T follicular helper cell (primary cell): Measurements from ENCODE around the gene RSAD2.
"Not testable (repeated sequence)": the region's sequence is repeated elsewhere in the genome, so short reads cannot be mapped to it uniquely, and the experiment has no call there.

Experiments used
- DNase-seq: peaks from one replicate; pipeline ENCODE4 v3.0.0-alpha.2; 2020; ENCODE audit warnings: low read depth
- total RNA-seq, 2 experiments: gene quantifications; one replicate each; lab custom pipeline; 2026; lab: John Stamatoyannopoulos, UW

Gene RSAD2, protein sequence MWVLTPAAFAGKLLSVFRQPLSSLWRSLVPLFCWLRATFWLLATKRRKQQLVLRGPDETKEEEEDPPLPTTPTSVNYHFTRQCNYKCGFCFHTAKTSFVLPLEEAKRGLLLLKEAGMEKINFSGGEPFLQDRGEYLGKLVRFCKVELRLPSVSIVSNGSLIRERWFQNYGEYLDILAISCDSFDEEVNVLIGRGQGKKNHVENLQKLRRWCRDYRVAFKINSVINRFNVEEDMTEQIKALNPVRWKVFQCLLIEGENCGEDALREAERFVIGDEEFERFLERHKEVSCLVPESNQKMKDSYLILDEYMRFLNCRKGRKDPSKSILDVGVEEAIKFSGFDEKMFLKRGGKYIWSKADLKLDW
- total RNA-seq = 23.6 to 92.3 reads per million in 2 experiments

DNA sequence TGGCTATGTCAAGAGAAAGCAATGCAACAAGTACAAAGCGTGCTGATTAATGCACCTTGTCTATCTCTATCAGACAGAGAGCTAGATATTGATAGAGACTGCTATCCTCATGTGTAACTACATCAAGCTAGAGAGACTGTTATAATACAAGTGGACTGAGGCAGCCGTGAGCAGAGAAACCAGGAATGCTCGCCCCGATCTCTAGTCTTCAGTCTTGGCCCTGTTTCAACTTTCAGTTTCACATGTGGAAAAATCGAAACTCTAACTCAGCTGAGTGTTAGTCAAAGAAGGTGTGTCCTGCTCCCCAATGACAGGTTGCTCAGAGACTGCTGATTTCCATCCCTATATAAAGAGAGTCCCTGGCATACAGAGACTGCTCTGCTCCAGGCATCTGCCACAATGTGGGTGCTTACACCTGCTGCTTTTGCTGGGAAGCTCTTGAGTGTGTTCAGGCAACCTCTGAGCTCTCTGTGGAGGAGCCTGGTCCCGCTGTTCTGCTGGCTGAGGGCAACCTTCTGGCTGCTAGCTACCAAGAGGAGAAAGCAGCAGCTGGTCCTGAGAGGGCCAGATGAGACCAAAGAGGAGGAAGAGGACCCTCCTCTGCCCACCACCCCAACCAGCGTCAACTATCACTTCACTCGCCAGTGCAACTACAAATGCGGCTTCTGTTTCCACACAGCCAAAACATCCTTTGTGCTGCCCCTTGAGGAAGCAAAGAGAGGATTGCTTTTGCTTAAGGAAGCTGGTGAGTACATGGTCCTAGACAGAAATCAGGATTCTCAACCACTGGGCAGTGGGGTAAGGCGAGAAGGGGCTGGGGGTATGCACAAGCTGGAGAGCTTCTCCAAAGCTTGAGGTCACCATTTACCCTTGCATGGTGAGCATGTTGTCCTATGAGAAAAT lies at the start of gene RSAD2:
Gene RSAD2, plus strand, starts transcription at position 376 of the 903 bp plus-strand sequence. Its CDS starts 24 bp downstream, at position 400.
- DNase-seq = no peak

DNA sequence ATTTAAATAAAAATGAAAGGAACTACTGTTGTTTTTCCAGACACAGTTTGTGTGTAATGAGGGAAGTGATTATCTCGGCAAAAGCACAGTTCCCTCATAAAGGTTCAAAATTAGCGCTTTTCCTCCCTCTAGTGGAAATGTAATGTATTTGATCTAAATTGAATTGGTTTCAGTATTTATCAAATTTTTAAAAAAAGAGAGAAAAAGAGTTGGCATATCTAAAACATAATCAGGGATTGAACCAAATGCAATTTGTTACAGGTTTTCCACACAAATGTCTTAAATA lies 49.3 kb upstream of the RSAD2 start:
- no peak for DNase-seq

DNA sequence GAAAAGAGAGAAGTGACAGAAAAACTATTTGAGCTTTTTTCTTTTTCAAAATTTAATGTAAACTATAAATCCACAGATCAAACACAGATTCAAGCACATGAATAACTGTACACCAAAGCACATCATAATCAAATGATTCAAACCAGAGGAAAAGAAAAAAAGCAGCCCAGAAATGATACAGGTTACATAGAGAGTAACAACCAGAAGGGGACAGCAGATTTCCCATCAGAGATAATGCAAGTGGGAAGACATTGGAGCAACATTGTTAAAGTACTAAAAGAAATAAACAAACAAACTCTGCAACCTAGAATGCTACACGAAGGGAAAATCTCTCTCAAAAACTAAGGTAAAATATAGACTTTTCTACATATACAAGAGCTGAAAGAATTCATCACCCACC lies 46.3 kb upstream of the RSAD2 start:
- DNase-seq = no peak

DNA sequence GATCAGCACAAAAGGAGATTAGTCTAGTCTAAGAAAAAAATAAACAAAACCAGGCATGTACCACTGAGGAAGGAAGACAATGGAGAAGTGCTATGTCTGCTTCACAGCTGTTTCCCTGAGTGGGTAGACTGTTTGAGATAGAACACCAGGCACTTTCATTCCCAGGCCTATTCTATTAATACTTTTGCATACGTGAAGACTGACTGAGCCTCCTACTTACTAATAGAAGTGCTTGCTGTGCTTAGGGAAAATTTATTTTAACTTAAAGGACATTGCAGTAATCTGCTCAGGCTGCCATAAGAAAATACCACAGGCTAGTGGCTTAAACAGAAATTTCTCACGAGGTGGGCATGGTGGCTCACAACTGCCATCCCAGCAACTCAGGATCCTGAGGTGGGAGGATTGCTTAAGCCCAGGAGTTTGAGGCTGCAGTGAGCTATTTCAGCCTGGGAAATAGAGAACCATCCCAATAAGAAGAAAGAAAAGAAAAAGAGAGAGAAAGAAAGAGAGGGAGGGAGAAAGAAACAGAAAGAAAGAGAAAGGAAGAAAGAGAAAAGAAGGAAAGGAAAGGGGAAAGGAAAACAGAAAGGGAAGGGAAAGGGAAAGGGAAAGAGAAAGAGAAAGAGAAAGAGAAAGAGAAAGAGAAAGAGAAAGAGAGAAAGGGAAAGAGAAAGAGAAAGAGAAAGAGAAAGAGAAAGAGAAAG lies 44.8 kb upstream of the RSAD2 start:
- DNase-seq = no peak

DNA sequence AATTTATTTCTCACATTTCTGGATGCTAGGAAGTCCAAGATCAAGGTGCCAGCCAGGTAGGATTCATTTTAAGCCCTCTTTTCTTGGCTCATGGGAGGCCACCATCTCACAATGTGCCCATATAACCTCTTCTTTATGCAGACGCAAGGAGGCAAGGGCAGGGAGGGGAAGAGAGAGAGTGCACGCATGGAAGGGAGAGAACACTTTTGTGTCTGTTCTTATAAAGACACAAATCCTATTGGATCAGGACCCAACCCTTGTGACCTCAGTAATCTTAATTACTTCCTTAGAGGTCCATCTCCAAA lies 44.3 kb upstream of the RSAD2 start:
- DNase-seq = no peak

DNA sequence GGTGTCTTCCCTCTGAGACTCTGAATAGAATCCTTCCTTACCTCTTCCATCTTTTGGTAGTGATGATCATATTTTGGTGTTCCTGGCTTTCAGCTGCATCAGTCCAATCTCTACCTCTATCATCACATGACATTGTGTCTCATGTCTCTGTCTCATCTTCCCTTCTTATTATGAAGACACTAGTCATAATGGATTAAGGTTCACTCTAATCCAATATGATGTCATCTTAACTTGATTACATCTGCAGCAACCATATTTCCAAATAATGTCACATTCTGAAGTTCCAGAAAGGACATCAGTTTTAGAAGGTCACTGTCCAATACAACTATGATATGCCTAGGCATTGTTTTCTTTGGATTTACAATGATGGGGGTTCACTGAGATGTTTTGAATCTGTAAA lies 43.4 kb upstream of the RSAD2 start:
- DNase-seq = no peak

DNA sequence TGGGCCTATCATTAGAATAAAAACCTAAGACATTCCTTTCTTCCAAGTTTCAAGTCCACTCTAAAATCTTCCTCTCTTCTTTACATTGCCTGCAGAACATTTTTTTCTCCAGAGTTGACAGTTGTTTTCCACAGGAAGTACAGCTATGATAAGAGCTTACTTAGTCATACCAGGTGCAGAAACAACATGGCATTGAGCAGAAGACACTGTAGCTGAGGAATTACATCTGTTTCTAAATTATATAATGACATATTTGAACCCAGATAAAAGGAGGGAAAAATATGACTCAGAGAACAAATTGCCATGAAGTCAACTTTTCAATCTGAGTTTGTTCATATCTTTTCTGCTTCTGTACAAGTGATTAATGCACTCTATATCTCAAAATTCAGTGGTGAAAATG lies 42.1 kb upstream of the RSAD2 start:
- DNase-seq = no peak

DNA sequence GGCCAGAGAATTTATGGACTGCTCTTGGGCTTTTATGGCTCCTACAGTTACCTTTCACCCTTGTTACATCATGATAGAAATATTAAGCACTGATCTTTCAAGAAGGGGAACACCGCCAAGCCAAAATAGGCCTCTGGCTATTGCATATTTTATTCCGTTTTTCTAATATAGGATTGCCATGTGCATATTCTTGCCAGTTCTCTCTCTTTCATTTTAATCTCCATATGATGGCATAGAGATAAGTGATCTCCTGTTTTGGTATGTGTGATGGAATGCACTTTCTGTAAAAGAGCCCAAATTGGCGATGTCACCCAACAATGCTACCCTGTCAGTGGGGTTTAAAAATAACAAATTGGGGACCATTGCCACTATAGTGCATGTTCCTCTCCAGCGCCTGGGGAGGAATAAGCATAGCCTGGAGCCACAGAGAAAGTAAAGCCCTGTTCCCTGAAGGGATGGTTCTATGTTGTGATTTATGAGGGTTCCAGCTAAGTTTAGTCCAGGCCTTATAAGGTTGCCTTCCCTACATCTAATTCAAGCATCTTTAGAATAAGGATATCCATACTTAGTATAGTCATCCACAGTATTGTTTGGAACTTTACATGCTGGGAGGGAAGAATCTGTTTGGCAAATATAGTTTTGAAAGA lies 38.8 kb upstream of the RSAD2 start:
- DNase-seq = no peak

DNA sequence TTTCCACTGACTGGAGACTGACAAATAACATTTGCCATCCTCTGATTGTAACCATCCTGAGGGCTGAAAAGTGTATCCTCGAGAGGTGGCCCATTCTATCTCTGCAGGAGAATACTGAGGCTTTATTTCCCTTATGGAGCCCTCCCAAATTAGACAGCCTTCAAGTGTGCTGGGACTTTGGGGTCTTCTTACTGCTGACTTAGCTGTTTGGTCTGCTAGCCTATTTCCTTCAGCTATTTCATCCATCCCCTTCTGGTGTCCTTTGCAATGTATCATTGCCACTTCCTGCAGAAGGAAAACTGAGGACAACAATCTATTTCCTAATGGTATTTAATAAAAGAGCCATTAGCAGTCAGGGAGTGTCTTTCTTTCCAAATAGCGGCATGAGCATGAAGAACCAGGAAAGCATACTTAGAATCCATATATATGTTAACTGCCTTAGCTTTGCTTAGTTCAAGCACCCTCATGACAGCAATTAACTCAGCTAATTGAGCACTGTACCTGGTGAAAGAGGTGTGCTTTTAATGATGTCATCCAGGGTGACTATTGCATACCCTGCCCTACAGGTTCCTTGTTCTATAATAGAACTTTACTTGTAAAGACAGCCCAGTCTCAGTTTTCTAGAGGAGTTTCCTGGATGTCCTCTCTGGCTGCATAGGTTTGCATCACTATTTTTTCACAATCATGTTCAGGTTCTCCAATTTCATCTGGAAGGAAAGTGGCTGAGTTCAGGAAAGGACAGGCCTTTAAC lies 35.9 kb upstream of the RSAD2 start:
- no peak for DNase-seq

DNA sequence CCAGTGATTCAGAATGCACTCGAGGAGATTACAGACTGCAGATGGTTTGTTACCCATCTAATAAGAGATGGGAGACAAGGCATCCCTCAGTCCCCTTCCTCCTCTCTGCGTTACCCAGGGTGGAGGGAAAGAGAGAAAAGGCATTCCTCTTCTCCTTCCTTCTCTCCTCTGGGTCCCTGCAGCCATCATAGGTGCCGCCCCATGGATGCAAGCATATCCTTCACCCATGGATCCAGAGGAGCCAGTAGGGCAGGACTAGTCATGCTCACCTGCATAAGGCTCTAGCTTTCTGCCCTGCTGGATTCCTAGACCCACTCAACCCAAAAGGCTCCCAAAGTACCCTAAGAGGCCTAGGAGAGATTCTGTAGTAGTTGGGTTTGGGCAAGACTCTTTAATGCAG lies 32.3 kb upstream of the RSAD2 start:
- DNase-seq = no peak

DNA sequence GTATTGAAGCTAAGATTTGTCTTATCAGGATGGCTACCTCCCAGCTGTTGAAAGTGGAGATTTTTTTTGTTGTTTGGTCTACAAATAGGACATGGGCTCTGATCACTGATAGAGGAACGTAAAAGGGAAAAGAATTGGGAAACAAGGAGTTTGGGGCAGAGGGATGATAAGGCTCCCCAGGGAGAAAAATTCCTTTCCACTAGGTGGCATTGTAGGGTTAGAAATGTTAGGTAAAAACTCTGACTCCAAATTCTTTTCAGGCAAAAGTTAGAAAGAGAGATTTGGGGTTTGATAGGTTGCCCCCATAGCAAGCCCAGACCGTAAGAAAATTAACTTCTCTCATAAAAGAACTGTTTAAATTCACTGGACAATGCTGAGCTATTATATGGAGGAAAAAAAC lies 31.7 kb upstream of the RSAD2 start:
- DNase-seq = no peak

DNA sequence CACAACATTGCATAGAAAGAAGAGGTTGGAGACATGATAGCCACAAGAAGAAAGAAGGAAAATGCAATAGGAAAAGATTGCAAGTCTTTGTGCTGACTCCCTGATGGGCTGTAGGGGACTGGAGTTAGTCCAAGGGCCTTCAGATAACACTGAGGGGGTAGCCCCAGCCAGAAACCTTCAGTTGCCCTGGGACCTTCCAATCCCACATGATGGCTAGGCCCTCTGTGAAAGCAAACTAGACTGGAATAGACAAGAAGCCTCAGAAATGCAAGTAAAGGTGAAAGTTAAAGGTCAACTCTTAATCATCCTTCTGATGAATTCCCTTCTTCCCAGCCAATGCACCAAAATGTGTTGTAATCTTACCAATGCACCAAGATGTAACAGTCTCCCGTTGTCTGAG lies 31.0 kb upstream of the RSAD2 start:
- DNase-seq = no peak

DNA sequence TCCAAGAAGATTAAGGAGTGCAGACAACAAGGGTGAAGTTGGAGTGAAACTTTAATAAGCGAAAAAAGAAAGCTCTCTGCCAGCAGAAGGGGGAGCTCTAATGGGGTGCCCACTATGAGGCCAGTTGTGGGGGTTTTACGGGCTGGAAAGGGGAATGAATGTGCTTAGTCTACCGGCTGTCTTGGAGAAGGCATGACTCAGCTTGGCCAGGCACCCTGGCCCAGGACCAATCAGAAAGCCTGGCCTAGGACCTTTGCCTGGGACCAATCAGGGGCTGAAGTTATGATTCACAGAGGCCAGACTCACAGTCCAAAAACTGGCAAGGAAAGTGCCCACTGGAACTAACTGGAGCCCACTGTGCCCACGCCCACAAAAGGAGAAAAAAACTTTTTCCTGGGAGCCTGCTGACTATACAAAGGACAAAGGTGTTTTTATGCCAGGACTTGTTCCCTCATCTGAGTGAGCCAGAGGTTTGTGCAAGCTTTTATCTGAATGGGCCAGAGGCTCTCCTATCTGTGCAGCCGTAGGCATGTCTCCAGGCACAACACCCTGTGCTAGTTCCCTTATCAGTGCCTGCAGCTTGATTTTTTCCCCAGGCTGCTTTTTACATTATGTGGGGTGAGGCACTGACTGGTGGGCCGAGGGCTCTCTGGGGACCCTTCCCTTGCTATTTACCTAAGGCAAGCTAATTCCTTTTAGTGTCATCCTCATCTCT lies 30.5 kb upstream of the RSAD2 start:
- no peak for DNase-seq

DNA sequence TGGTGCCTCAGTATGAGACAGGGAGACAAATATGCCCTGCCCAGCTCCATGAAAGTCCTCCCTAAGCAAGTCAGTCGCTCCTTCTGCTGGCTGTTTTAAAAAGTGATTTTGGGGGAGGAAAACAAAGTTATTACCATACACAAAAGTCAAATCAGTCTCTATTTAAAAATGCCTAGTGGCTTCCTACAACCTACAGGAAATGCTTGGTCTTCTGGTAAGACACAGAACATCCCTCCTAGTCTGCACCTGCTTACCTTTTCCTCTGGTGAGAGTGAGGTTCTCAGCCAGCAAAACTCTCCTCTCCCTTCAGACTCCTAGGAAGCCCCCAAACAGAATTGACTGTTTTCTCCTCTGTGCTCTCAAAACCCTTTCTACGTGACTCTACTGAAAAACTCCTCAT lies 25.4 kb upstream of the RSAD2 start:
- DNase-seq = no peak

DNA sequence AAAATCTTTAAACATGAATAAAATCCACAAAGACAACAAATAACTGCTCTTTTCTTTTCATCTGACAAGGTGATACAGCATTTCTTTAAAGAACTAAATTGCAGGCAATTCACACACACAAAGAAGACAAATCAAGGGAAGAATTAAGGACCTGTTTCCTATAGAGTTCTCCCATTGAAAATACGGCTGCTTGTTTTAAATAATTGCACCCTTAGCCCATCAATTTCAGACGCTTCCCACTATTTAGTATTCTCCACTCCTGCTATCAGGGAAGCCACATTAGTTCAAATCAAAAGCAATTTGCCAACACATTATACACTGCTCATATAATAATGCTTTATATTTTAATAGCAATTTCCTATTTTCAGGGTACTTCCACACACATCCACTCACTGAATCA lies 23.2 kb upstream of the RSAD2 start:
- DNase-seq = no peak

DNA sequence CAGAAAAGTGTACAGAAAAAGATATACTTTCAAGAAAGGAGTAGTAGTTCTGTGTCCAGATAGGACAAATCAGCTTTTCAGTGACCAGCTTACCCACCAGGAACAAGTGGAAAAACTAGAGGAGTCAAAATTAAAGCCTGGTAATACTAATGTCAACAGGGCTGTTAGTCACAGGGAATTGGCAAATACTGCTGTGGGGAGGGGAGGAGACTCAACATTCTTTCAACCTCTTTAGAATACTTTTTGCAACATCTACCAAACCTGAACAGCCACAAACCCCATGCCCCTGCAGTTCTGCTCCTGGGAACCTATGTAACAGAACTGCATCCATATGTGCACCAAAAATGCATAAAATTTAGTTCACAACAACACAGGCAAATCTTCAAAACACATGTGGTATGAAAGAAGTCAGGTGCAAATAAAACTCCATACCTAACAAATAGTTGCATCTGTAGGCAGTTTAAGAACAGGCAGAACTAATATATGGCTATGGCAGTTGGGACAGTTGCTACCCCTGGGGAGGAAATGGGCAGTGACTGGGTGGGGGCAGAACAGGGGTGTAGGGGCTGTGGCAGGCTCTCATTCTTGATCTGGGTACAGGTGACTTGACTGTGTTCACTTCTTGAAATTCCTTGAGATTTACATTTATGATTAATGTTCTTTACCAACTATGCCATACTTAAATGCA lies 21.6 kb upstream of the RSAD2 start:
- no peak for DNase-seq

DNA sequence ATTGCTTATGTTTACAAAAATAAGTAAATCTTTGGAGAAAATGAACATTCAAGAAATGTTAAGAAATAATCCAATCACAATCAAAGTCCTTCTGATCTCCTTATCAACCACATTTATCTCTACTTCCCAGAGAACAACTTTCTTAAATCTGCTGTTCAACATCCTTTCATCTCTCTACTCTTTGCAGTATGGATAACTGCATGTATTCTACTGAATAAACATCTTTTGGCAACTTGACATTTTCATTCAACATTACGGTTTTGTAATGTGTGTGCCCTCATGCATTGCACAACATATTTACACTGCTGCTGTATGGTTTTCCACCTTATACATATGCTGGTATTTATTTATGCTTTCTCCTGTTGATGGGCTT lies 21.0 kb upstream of the RSAD2 start:
- DNase-seq = no peak

DNA sequence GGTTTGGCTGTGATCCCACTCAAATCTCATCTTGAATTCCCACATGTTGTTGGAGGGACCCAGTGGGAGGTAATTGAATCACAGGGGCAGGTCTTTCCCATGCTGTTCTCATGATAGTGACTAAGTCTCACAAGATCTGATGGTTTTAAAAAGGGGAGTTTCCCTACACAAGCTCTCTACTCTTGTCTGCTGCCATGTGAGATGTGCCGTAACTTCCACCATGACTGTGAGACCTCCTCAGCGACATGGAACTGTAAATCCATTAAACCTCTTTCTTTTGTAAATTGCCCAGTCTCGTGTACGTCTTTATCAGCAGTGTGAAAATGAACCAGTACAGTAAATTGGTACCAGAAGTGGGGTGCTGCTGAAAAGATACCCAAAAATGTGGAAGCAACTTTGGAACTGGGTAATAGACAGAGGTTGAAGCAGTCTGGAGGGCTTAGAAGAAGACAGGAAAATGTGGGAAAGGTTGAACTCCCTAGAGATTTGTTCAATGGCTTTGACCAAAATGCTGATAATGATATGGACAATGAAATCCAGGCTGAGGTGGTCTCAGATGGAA lies 19.0 kb upstream of the RSAD2 start:
- DNase-seq = not testable (repeated sequence)

DNA sequence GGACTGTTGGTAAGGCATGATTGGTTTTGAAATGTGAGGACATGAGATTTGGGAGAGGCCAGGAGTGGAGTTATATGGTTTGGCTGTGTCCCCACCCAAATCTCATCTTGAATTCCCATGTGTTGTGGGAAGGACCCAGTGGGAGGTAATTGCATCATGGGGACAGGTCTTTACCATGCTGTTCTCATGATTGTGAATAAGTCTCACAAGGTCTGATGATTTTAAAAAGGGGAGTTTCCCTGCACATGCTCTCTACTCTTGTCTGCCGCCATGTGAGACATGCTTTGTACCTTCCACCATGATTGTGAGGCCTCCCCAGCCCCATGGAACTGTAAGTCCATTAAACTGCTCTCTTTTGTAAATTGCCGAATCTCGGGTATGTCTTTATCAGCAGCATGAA lies 17.3 kb upstream of the RSAD2 start:
- DNase-seq = no peak

DNA sequence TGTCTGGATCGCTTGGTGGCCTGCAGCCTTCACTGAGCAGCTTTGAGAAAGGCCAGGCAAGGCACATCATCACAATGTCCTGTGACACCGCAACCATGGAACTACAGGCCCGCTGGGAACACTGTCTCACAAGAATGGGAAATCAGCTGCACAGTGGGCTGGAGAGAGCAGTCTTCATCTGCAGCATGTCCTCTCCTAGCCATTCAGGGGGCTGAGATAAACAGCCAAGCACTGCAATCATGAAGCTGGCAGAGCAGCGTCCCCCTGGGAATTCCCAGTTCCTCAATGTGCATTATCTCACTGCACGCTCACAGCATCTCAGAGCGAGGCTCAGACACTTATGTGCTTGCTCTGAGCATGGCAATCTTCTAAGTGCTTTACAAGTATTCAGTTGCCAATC lies 13.8 kb upstream of the RSAD2 start:
- DNase-seq = no peak
